Ishikawa (cell line): Measurements from ENCODE around the gene NOXA1.

Experiments used
- CEBPB ChIP-seq: IDR thresholded peaks from 2 replicates; pipeline ENCODE4 v1.6.1; 2012
- CREB1 ChIP-seq: IDR thresholded peaks from 2 replicates; pipeline ENCODE4 v1.6.1; 2012; ENCODE audit warnings: low read depth
- EGR1 ChIP-seq: IDR thresholded peaks from 2 replicates; pipeline ENCODE4 v1.6.1; 2012
- EP300 ChIP-seq: IDR thresholded peaks from 2 replicates; pipeline ENCODE4 v1.6.1; 2012; ENCODE audit warnings: borderline replicate concordance
- FOXM1 ChIP-seq: IDR thresholded peaks from 2 replicates; pipeline ENCODE4 v1.6.1; 2012; ENCODE audit warnings: low read depth, borderline replicate concordance
- NFIC ChIP-seq: IDR thresholded peaks from 2 replicates; pipeline ENCODE4 v1.6.1; 2012
- RAD21 ChIP-seq: IDR thresholded peaks from 2 replicates; pipeline ENCODE4 v1.6.1; 2012; ENCODE audit warnings: low read depth
- REST ChIP-seq: IDR thresholded peaks from 2 replicates; pipeline ENCODE4 v1.6.1; 2012; ENCODE audit warnings: low read depth, mild to moderate bottlenecking
- TAF1 ChIP-seq: IDR thresholded peaks from 2 replicates; pipeline ENCODE4 v1.6.1; 2012; ENCODE audit warnings: low read depth, mild to moderate bottlenecking
- TCF12 ChIP-seq: IDR thresholded peaks from 2 replicates; pipeline ENCODE4 v1.6.1; 2012; ENCODE audit warnings: low read depth
- TEAD4 ChIP-seq: IDR thresholded peaks from 2 replicates; pipeline ENCODE4 v1.6.1; 2012
- USF1 ChIP-seq: IDR thresholded peaks from 2 replicates; pipeline ENCODE4 v1.6.1; 2012
- YY1 ChIP-seq: IDR thresholded peaks from 2 replicates; pipeline ENCODE4 v1.6.1; 2012; ENCODE audit warnings: low read depth
- ZBTB7A ChIP-seq: IDR thresholded peaks from 2 replicates; pipeline ENCODE4 v1.6.1; 2012; ENCODE audit warnings: low read depth
- TF ChIP-seq, protein P1 (sequence below): IDR thresholded peaks from 2 replicates; pipeline ENCODE4 v1.6.1; 2012

NOXA1 gene

GRCh38 chr9:137396634-137397367 is 26.4 kb upstream of the NOXA1 start:
- TF ChIP-seq TCF12 (no peak), RAD21 (no peak), NFIC (no peak), EGR1 (no peak), FOXM1 (no peak), EP300 (no peak), CEBPB (no peak), ZBTB7A (no peak), USF1 (no peak), YY1 (no peak)
- TF ChIP-seq, protein P1, sequence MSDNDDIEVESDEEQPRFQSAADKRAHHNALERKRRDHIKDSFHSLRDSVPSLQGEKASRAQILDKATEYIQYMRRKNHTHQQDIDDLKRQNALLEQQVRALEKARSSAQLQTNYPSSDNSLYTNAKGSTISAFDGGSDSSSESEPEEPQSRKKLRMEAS: no peak

GRCh38 chr9:137397675-137398423 is 25.3 kb upstream of the NOXA1 start:
- TF ChIP-seq TAF1: no peak
- TF ChIP-seq TEAD4: no peak
- TF ChIP-seq NFIC: no peak
- no peak for TF ChIP-seq FOXM1
- TF ChIP-seq EGR1: no peak
- no peak for TF ChIP-seq USF1
- no peak for TF ChIP-seq ZBTB7A
- TF ChIP-seq, protein P1: no peak
- no peak for TF ChIP-seq EP300

- TF ChIP-seq USF1 (no peak), REST (no peak), CREB1 (no peak), CEBPB (no peak), TAF1 (no peak), NFIC (no peak), TEAD4 (no peak)
Observed at GRCh38 chr9:137398561-137399468, 24.4 kb upstream of the NOXA1 start.

DNA sequence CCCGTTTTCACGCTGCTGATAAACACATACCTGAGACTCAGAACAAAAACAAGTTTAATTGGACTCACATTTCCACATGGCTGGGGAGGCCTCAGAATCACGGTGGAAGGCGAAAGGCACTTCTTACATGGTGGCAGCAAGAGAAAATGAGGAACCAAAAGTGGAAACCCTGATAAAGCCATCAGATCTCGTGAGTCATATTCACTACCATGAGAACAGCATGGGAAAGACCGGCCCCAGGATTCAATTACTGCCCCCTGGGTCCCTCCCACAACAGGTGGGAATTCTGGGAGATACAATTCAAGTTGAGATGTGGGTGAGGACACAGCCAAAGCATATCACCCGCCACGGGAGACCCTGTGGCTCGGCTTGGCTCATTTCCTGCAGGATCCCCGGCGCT is 20.4 kb upstream of the NOXA1 start:
- no peak for TF ChIP-seq USF1
- no peak for TF ChIP-seq CEBPB
- no peak for TF ChIP-seq EGR1
- no peak for TF ChIP-seq CREB1
- no peak for TF ChIP-seq ZBTB7A
- TF ChIP-seq EP300: no peak
- TF ChIP-seq REST: no peak
- no peak for TF ChIP-seq FOXM1
- TF ChIP-seq, protein P1: no peak
- TF ChIP-seq TAF1: no peak
- TF ChIP-seq TCF12: no peak
- TF ChIP-seq RAD21: no peak
- no peak for TF ChIP-seq TEAD4
- no peak for TF ChIP-seq YY1
- TF ChIP-seq NFIC: no peak
